Tibial nerve (tissue), 4 donors: ENCODE data around the gene DGUOK. TPM values are rescaled to one million over a fixed set of nuclear protein-coding genes. Genes with fewer than 3 reads are reported as not detected.

ENCODE experiments used
- DNase-seq, 2 donors: peaks; one replicate each; pipeline ENCODE4 v3.0.0-alpha.2; 2019; ENCODE audit warnings: low spot score in 2 of 2
- H3K27ac ChIP-seq, 4 donors: fragments of 200-600 bp; sonication (generic) in 3 of 4; one replicate each; pipeline ENCODE4 v1.5.1; 2017 to 2019; ENCODE audit warnings: mild to moderate bottlenecking in 1 of 4
- H3K27me3 ChIP-seq, 2 donors: fragments of 200-600 bp; sonication (generic) in 1 of 2; one replicate each; pipeline versions ENCODE4 v1.5.1 to v1.6.0; 2017 to 2019
- H3K36me3 ChIP-seq, 3 donors: fragments of 200-600 bp; sonication (generic); one replicate each; pipeline ENCODE4 v1.5.1; 2018 to 2019
- H3K4me1 ChIP-seq, 4 donors: fragments of 200-600 bp; sonication (generic) in 3 of 4; one replicate each; pipeline ENCODE4 v1.5.1; 2017 to 2019
- H3K4me3 ChIP-seq, 4 donors: fragments of 200-600 bp; sonication (generic) in 3 of 4; one replicate each; pipeline ENCODE4 v1.5.1; 2017 to 2019; ENCODE audit warnings: mild to moderate bottlenecking in 1 of 4, moderate library complexity in 1 of 4
- H3K9me3 ChIP-seq, 4 donors: fragments of 200-600 bp; sonication (generic) in 3 of 4; one replicate each; pipeline ENCODE4 v1.5.1; 2017 to 2019
- CTCF ChIP-seq, 5 experiments: fragments of 200-600 bp in 3 of 5; fragments of 450-650 bp in 2 of 5; sonication (generic) in 3 of 5; IDR thresholded peaks; one replicate each; pipeline ENCODE4 v1.5.1; 2016 to 2019; ENCODE audit warnings: antibody characterized with exemption in 5 of 5, mild to moderate bottlenecking in 3 of 5, moderate library complexity in 2 of 5
- EP300 ChIP-seq, 2 donors: sonication (generic); formaldehyde crosslinking; IDR thresholded peaks; one replicate each; pipeline ENCODE4 v1.6.1; 2017; ENCODE audit warnings: antibody characterized with exemption in 2 of 2, mild to moderate bottlenecking in 1 of 2
- POLR2A ChIP-seq, 2 donors: fragments of 450-650 bp; IDR thresholded peaks; one replicate each; pipeline ENCODE4 v1.6.1; 2017; ENCODE audit warnings: antibody characterized with exemption in 2 of 2, mild to moderate bottlenecking in 2 of 2, moderate library complexity in 2 of 2
- WGBS, 2 donors: methylation state at CpG; one replicate each; pipeline ENCODE4 v1.1.5; 2018; 5-methylcytosine and 5-hydroxymethylcytosine counted together
- total RNA-seq, 4 donors: library from RNA; depleted of rRNA; stranded (reverse); fragments of >200 nt; gene quantifications; one replicate each; pipeline ENCODE4 v1.1.0, GENCODE V29; 2016

DGUOK gene
- total RNA-seq, 4 donors from 2014 or later, result 36.9 to 63.9 (median 44.0) TPM

DNA sequence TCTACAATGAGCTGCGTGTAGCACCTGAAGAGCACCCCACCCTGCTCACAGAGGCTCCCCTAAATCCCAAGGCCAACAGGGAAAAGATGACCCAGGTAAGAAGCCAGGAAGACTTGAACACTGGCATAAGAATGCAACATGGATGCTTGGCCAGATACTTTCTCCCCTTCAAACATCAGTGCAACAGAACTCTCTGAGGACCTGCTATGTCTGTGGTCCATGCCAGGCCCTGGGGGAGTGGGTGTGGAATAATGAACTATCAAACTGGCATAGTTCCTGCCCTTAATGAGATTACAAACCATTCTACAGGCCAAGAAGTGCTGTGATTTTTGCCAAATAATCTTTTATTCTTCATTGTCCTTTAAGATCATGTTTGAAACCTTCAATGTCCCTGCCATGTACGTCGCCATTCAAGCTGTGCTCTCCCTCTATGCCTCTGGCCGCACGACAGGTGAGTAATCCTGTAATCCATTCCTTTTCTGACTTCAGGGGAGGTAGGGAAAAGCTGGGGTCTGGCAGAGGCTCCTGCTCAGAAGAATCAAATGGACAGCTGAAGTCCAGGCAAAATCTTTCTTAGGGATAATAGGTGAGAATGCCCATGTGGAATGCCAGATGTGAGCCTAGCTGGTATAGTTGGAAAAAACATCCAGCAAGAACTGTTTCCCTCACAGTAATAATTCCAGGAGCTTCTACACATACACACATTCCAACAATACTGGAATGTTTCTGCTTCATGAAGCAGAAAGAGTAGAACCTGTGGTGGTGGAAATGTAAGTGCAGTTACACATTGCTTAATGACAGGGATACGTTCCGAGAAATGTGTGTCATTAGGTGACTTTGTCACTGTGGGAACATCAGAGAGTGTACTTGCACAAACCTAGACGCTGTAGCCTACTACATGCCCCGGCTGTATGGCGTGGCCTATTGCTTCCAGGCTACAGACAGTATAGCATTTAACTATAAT lies 17.7 kb upstream of the DGUOK start:
- Histone ChIP-seq H3K36me3 (no peaks in the 10 kb centered on the region), H3K9me3 (no peaks in the 10 kb centered on the region), H3K4me1 (no peaks in the 10 kb centered on the region), H3K27me3 (no peaks in the 10 kb centered on the region), H3K27ac (no peak overlapping the region), H3K4me3 (no peak overlapping the region)
- WGBS, 2 donors, result 84% methylated on average over 10 of the region's 10 CpGs
- DNase-seq, result no peak
- TF ChIP-seq POLR2A (IDR thresholded peaks at IDR 0.05) (no peak), EP300 (IDR thresholded peaks at IDR 0.05) (no peak), CTCF (IDR thresholded peaks at IDR 0.05) (no peak)

- Histone ChIP-seq H3K36me3 (no peaks in the 10 kb centered on the region), H3K4me1 (no peaks in the 10 kb centered on the region), H3K27me3 (no peaks in the 10 kb centered on the region), H3K9me3 (no peaks in the 10 kb centered on the region), H3K27ac (no peak overlapping the region), H3K4me3 (no peak overlapping the region)
- WGBS, 2 donors, result 69 to 72% methylated on average over 6 of the region's 6 CpGs
- no peak for DNase-seq
- TF ChIP-seq EP300 (IDR thresholded peaks at IDR 0.05) (no peak), CTCF (IDR thresholded peaks at IDR 0.05) (no peak), POLR2A (IDR thresholded peaks at IDR 0.05) (no peak)
Observed at GRCh38 chr2:73910873-73911547, 15.7 kb upstream of the DGUOK start.

GRCh38 chr2:73911548-73912208 lies 15.0 kb upstream of the DGUOK start:
- TF ChIP-seq POLR2A (IDR thresholded peaks at IDR 0.05) (no peak), CTCF (IDR thresholded peaks at IDR 0.05) (no peak), EP300 (IDR thresholded peaks at IDR 0.05) (no peak)
- no peak overlapping the region for H3K27ac ChIP-seq
- H3K27me3 ChIP-seq, result peaks cover 0 to 4% of the 10 kb centered on the region in 2 donors
- DNase-seq, result no peak
- no peaks in the 10 kb centered on the region for H3K36me3 ChIP-seq
- no peaks in the 10 kb centered on the region for H3K4me1 ChIP-seq
- no peaks in the 10 kb centered on the region for H3K9me3 ChIP-seq
- no peak overlapping the region for H3K4me3 ChIP-seq
- 82 to 83% methylated on average over 8 of the region's 8 CpGs for WGBS, 2 donors

GRCh38 chr2:73913414-73914054 lies 13.1 kb upstream of the DGUOK start:
- Histone ChIP-seq H3K9me3 (no peaks in the 10 kb centered on the region), H3K4me1 (no peaks in the 10 kb centered on the region), H3K4me3 (no peak overlapping the region), H3K27me3 (peaks cover 0 to 4% of the 10 kb centered on the region in 2 donors), H3K36me3 (no peaks in the 10 kb centered on the region), H3K27ac (no peak overlapping the region)
- TF ChIP-seq EP300 (IDR thresholded peaks at IDR 0.05) (no peak), CTCF (IDR thresholded peaks at IDR 0.05) (no peak), POLR2A (IDR thresholded peaks at IDR 0.05) (no peak)
- WGBS, 2 donors, result 89 to 95% methylated on average over 8 of the region's 8 CpGs
- DNase-seq, result no peak
